Daoy (cell line): Measurements from ENCODE around the gene HELZ2. TPM values are rescaled to one million over a fixed set of nuclear protein-coding genes. Genes with fewer than 3 reads are reported as not detected.
"Not testable (repeated sequence)": the region's sequence is repeated elsewhere in the genome, so short reads cannot be mapped to it uniquely, and the experiment has no call there.

Source experiments
- DNase-seq: peaks from one replicate; pipeline ENCODE4 v3.0.0-alpha.2; 2015; ENCODE audit warnings: low read depth
- total RNA-seq: library from RNA; depleted of rRNA; stranded (reverse); fragments of >200 nt; shearing (Covaris generic); gene quantifications from 2 replicates; pipeline ENCODE4 v1.2.3, GENCODE V29; 2014

Gene HELZ2
- total RNA-seq, 1 experiment from 2014 or later, result 19.2 TPM

GRCh38 chr20:63580796-63581461 is 6.9 kb upstream of the HELZ2 start:
- peak; percentile 65 for DNase-seq

DNA sequence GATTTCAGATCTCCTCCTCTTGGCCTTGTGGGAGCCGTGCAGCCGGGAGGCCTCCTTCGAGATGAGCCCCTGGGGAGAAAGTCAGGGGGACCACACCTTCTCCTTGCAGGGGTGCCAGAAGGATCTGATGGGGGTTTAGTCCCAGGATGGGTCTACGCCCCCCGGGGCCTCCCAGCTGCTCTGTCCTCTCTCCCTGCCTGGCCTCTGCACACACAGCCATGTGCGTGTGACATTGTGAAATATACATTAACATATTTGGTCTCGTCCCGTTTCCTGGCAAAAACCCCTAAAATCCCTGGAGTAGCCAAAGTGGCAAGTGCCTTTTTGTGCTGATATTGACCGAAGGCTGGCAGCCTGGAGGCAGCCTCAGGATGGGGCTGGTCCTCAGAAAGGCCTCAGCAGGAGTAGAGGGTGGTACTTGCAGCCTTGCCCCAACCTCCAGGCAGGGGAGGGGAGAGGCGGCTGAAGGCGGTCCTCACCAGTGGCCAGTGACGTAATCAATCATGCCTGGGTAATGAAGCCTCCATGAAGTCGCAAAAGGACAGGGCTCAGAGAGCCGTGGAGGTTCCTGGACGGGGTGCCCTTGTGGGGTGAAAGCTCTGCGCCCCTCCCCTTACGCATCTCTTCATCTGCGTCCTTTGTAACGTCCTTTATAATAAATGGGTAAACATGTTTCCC is 5.1 kb upstream of the HELZ2 start:
- DNase-seq, result no peak

DNA sequence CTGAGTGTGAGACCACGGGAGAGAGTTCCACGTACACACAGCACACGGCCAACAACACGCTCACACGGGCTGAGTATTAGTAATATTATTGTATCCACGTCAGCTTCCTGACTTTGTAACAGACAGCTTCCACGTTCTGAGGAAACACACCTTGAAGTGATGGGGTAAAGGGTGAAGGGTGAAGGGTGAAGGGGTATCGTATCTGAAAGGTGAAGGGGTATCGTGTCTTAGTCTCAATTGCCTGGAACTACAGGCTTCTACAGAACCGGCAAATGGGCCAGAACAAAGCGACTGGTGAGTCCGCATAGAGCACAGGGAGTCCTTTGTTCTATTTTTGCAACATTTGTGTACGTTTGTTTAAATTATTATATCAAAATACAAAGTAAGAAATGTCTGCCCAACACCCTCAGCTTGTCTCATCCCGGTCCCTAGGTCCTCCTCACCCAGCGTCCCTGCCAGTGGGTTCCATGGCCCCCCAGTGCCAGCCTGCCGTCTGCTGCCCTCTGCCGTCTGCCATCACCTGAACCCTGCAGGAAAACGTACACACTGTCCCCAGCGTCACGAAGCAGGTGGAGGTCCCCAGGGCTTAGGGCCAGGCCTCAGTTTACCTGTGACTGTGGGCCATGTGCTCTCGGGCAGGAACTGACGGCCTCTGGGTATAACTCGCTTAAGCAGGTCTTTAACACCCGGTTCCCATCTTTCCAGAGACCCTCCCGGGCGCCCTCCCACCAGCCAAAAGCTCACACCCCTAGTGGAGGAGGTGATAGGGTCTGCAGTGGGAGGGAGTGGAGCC is 4.4 kb upstream of the HELZ2 start:
- DNase-seq, result no peak

GRCh38 chr20:63577317-63577894 is 3.4 kb upstream of the HELZ2 start:
- DNase-seq, result no peak

- no peak for DNase-seq
These were observed 2.3 kb upstream of the HELZ2 start for GRCh38 chr20:63576311-63576710.

DNA sequence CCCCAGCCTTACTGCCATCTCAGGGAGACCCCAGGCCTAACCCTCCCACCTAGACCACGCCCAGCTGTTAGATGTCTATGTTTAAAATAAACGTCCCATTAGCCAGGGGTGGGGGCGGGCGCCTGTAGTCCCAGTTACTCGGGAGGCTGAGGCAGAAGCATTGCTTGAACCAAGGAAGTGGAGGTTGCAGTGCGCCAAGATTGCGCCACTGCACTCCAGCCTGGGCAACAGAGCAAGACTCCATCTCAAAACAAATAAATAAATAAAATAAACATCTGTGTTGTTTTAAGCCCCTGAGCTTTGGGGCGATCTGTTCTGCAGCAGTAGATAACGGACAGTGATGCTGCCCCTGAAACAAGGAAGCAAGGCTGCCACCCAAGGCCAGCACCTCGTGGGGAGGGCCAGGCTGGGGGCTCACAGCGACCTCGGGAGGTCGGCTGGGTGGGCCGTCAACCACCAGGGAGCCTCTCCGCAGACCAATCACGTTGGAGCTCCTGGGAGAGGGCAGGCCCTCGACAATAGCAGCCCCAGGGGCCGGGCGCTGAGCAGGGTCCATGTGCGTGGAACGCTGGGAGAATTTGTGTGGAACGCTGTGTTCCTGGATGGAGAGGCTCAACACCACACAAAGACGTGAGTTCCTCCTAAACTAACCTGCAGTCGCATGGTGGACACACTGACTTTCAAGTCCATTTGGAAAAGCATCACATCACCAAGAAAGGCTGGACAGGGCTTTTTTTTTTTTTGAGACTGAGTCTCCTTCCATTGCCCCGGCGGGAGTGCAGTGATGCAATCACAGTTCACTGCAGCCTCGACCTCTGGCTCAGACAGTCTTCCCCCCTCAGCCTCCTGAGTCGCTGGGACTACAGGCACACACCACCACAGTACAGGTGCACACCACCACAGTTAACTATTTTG is 1.0 kb upstream of the HELZ2 start:
- DNase-seq, result peak; percentile 32

- DNase-seq, result no peak
These were observed 350 bp downstream of the HELZ2 start for GRCh38 chr20:63573647-63574131.

DNA sequence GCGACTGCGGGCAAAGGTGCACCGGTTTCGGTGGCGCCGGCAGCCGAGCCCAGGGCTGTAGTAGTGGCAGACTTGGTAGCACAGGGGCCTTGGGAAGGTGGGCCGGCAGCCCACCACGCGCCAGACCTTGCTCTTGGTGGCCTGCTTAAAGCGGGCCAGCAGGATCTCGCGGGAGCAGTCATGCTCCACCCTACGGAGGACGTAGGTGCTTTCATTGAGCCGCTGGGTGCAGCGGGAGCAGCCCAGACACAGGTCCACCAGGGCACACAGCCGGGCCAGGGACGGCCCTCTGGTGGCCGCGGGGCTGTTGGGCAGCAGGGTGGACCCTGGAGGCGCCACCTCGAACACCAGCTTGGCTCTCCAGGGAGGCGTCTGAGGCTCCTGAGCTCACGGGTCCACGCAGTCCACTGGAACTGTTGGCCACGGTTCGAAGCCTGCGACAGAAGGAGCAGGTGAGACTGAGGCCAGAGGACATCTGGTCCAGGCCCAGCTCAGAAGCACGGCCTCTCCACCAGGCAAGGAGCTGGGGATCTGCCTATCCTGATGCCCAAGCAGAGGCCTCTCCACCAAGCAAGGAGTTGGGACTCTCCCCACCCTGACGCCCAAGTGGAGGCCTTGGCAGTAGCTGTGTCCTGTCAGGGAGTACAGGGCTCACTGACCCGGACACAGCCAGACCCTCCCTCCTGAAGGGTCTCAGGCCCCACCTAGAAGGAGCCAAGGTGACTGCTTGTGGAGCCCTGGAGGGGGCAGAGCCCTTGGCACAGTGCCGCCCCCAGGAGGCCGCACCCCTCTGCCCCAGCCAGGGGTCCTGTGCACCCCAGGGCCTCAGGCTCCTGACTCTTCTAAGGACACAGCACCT is 1.0 kb downstream of the HELZ2 start:
- DNase-seq, result no peak

DNA sequence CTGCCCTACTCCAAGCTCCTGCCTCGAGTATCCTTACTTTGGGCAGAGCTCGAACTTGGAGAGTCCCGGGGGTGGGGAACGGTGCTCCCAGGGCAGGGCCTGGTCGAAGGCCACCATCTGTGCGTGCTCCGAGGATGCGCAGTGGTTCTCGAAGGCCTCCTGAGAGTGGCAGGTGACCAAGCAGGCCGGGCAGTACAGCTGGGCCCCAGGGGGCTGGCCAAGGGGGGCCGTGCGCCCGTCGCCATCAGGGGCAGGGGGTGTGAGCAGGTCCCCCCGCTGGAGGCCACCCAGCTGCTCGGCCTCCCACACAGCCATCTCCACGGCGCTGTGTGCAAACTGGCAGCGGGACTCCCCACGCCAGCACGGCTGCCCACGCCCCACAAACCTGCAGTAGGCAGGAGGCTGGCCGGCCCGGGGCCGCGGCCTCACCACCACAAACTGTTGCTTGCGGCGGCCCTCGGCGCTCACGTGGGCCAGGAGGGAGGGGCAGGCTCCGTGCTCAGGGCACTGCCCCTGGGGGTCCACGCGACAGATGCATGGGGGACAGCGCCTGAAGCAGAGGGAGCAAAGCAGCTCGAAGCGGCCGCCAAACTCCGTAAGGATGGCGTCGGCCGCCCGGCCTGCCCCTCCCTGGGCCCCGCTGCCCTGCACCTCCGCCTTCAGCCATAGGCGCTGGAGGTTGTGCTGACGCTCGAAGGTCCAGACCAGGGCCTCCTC is 1.8 kb downstream of the HELZ2 start:
- no peak for DNase-seq

DNA sequence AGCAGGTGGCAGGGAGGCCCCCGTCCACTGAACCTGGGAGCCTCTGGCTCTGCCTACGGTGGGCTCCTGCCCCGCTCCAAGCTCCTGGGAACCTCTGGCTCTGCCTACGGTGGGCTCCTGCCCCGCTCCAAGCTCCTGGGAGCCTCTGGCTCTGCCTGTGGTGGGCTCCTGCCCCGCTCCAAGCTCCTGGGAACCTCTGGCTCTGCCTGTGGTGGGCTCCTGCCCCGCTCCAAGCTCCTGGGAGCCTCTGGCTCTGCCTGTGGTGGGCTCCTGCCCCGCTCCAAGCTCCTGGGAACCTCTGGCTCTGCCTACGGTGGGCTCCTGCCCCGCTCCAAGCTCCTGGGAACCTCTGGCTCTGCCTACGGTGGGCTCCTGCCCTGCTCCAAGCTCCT is 3.0 kb downstream of the HELZ2 start:
- not testable (repeated sequence) for DNase-seq

DNA sequence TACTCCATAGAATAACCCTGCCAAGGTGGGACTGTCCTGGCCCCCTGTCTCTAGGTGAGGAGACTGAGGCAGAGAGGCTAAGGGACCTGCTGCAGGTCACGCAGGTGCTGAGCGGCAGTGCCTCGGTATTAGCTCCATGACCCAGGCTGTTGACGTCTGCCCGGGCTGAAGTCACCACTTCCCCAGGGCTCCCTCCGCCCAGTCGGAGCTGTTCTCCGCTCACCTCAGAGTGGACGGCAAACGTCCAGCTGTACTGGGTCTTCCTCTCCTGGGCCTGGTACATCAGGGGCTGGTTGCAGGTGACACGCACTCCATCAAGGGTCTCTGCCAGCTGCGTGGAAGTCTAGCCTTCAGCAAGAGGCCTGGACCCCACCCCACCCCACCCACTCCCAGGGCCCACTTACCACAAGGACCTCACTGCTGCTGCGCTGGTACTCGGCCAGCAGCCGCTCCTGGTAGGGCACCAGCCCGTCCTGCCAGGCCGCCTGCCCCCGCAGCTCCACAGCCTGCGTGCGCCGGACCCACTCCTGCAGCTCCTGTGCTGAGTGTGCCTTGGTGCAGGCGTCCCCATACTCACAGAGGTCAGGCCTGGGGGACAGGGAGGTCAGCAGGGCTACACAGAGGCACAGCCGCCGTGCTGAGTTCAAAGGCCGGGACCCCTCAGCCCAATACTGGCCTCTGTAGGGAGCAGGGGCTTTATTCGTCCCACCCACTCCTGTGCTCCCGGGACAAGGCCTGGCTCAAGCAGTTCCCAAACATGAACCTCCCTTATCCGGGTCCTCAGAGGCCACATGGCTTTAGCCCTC is 3.6 kb downstream of the HELZ2 start:
- no peak for DNase-seq

DNA sequence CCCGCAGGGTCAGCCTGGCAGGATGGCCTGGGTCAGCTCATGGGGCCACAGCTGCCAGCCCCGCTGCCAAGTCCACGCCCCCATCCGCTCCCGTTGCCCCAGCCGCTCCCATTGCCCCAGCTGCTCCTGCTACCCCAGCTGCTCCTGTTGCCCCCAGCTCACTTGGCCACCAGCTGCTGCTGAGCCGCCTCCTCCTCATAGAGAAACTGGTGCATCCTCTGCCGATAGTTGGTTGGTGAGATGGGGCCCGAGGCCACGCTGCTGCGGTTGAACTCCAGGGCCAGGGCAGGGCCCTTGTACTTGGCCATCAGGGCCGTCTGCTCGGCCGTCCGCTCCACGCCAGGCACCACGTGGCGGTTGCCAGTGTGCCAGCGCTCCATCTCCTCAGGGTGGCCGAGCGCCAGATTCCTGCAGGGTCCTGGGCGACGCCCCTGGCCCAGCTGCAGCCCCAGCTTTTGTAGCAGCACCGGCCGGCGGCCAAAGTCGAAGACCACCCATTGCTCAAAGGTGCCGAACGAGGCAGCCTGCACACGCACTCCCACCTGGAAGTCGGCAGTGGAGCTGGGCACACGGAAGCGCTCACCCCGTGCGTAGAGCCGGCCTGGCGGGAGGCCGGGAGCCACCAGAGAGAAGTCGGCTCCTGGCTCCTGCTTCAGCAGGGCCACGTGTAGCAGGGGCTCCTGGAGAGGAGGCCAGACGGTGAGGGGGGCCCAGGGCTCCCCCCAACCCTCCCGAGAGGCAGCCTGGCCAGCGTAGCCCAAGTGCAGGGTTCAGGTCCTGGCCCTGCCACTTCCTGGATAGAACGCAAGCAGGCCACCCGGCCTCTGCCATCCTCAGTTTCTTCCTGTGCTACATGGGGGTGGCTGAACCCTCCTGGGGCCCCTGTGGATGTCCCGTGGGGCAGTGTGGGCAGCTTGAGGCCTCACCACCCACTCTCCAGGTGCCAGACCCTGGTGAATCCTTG is 4.8 kb downstream of the HELZ2 start:
- no peak for DNase-seq

DNA sequence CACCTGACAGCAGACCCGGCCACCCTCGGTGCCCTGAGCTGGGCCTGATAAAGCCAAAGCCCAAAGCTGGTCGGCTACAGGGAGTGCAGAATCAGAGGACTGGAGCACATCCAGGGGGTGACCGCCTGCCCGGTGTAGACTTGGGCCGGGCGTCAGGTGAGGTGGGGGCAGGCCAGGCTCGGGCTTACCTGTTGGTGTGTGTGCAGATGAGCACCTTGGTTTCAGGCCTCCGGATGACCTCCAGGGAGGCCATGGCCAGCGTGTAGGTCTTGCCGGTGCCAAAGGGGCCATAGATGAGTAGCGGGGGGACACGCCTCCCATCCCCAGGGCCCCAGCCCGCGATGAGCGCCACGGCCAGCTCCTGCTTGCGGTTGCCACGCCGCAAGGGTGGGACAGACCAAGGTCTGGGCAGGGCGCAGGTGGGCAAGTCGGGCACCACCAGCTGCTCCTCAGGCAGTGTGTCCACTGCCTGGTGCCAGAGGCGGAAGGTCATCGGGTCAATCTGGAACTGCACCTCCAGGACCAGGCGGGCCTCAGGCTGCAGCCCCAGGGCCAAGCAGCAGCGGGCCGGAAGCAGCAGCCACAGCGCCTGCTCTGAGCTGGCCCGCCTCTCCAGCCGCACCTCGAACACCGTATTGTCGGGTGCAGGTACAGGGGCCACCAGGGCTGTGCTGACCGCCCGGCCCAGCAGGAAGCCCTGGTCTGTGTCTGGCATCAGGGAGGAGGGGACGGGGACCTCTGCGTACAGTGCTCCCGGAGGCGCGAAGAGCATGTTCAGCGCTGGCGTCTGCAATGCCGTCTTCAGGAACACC is 5.7 kb downstream of the HELZ2 start:
- DNase-seq, result no peak

DNA sequence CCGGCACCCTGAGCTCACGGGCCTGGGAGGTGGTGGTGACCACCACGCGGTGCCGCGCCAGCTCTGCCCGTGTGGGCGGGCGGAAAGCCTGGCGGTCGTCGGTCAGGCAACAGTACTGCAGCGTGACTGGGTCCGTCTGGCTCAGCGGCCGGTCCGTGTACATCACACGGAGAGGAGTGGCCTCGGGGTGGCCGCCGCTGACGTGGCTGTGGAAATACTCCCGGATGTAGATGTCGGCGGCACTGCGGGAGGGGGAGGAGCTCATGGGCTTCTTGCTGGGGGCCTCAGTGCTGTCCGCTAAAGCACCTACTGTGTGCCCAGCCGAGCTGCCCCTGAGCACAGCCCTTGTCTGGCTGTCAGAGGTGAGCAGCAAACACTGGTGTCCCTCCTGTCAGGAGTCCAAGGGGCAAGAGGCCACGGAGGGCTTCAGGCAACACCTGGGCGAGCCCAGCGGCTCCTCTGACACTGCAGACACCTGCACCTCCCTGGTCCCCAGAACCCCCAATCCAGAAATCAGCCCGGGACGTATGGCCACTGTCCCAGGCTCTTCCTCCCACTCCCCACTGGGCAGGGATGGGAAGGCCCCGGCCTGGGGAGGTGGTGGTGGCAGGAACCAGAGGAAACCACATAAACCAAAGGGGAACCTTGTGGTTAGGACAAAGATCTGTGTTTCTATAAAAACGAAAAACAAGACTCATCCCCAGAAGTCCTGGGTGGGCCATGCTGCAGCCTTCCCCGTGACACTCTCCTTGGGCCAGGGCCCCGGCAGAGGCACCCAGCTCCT is 6.5 kb downstream of the HELZ2 start:
- DNase-seq, result no peak

- no peak for DNase-seq
These were observed 7.0 kb downstream of the HELZ2 start for GRCh38 chr20:63567136-63567385.
